Gastrocnemius medialis (tissue), 4 donors: ENCODE data around the gene ATP6V0B.

ENCODE experiments used
- POLR2A ChIP-seq, 2 donors: fragments of 450-650 bp; IDR thresholded peaks; one replicate each; pipeline ENCODE4 v1.6.1; 2017; ENCODE audit warnings: antibody characterized with exemption in 2 of 2, mild to moderate bottlenecking in 2 of 2, moderate library complexity in 2 of 2
- TF ChIP-seq, protein P1 (sequence below), 5 experiments: fragments of 450-650 bp in 3 of 5; fragments of 200-600 bp in 2 of 5; sonication (generic) in 2 of 5; IDR thresholded peaks in 4 of 5; conservative IDR thresholded peaks in 1 of 5; 1 replicate in 4 of 5; 2 replicates in 1 of 5; pipeline ENCODE4 v1.5.1; 2016 to 2019; ENCODE audit warnings: antibody characterized with exemption in 5 of 5, mild to moderate bottlenecking in 3 of 5, moderate library complexity in 3 of 5

DNA sequence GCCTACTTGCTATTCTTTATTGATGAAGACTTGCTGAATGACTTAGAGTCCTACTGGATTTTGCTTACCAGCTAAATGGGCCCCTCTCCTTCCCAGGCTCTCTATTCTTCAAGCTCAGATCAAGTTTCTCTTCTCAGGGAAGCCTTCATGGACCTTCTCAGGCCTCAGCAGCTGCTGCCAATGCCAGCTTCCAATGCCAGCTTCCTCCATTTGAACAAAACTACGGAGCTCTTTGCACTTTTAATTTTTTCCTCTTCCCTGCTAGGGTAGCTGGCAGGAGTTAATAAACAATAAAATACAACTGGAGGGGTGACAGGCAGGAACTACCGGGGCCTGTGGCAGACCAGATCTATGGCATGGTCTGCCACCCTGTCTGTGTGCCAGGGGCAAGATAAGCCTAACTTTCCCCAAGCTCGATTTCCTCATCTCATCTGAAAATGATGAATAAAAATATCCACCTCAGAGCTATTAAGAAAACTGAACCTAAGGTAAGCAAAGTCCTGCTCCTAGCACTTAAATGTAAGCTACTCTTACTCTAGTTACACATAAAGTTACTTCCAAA lies 29.0 kb upstream of the ATP6V0B start:
- TF ChIP-seq, protein P1, sequence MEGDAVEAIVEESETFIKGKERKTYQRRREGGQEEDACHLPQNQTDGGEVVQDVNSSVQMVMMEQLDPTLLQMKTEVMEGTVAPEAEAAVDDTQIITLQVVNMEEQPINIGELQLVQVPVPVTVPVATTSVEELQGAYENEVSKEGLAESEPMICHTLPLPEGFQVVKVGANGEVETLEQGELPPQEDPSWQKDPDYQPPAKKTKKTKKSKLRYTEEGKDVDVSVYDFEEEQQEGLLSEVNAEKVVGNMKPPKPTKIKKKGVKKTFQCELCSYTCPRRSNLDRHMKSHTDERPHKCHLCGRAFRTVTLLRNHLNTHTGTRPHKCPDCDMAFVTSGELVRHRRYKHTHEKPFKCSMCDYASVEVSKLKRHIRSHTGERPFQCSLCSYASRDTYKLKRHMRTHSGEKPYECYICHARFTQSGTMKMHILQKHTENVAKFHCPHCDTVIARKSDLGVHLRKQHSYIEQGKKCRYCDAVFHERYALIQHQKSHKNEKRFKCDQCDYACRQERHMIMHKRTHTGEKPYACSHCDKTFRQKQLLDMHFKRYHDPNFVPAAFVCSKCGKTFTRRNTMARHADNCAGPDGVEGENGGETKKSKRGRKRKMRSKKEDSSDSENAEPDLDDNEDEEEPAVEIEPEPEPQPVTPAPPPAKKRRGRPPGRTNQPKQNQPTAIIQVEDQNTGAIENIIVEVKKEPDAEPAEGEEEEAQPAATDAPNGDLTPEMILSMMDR (IDR thresholded peaks at IDR 0.05 in 4 of 5, conservative IDR thresholded peaks at IDR 0.05 in 1 of 5), result no peak
- TF ChIP-seq POLR2A (IDR thresholded peaks at IDR 0.05), result no peak
